A549 (cell line): Measurements from ENCODE around the gene TEPSIN.

Experiments used
- CEBPB ChIP-seq, 2 experiments: fragments of >200 bp in 1 of 2; sonication (Bioruptor Twin) in 1 of 2; formaldehyde crosslinking in 1 of 2; IDR thresholded peaks; 2 replicates each; pipeline ENCODE4 v1.6.1; 2012 to 2016
- CHD4 ChIP-seq: fragments of 200-600 bp; sonication (generic); IDR thresholded peaks from 2 replicates; pipeline ENCODE4 v1.6.1; 2016; ENCODE audit warnings: antibody characterized with exemption, mild to moderate bottlenecking, borderline replicate concordance
- EP300 ChIP-seq, 2 experiments: fragments of >200 bp; sonication (Bioruptor Twin); formaldehyde crosslinking; IDR thresholded peaks; 2 replicates in 1 of 2; 3 replicates in 1 of 2; pipeline ENCODE4 v1.6.1; 2016 to 2017
- HDAC2 ChIP-seq: fragments of 200-600 bp; sonication (generic); IDR thresholded peaks from 2 replicates; pipeline ENCODE4 v1.6.1; 2016
- JUN ChIP-seq, 2 experiments: fragments of >200 bp; sonication (Bioruptor Twin); formaldehyde crosslinking; IDR thresholded peaks; 2 replicates in 1 of 2; 3 replicates in 1 of 2; pipeline ENCODE4 v1.6.1; 2016 to 2017
- TF ChIP-seq, protein P1 (sequence below): fragments of >200 bp; sonication (Bioruptor Twin); formaldehyde crosslinking; IDR thresholded peaks from 3 replicates; pipeline ENCODE4 v1.5.1; 2016

DNA sequence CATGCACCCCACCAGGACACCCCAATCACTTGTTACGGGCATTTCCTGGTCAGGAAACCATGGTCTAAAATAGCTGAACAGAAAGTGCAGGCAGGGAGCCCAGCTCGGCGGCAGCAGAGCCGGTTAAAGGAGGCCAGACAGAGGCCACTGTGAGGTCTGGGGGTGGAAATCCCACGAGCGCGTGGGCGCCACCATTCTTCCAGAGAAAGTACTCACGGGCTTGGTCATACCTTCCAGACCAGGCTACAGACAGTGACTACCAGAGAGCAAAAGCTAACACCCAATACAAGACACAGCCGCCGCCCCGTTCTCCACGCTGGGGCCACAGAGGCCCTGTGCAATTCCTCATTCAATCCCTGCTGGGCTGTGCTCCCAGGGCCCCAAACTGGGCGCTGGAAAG is 28.0 kb downstream of the TEPSIN start:
- TF ChIP-seq, protein P1, sequence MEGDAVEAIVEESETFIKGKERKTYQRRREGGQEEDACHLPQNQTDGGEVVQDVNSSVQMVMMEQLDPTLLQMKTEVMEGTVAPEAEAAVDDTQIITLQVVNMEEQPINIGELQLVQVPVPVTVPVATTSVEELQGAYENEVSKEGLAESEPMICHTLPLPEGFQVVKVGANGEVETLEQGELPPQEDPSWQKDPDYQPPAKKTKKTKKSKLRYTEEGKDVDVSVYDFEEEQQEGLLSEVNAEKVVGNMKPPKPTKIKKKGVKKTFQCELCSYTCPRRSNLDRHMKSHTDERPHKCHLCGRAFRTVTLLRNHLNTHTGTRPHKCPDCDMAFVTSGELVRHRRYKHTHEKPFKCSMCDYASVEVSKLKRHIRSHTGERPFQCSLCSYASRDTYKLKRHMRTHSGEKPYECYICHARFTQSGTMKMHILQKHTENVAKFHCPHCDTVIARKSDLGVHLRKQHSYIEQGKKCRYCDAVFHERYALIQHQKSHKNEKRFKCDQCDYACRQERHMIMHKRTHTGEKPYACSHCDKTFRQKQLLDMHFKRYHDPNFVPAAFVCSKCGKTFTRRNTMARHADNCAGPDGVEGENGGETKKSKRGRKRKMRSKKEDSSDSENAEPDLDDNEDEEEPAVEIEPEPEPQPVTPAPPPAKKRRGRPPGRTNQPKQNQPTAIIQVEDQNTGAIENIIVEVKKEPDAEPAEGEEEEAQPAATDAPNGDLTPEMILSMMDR: no peak
- TF ChIP-seq JUN (IDR thresholded peaks at IDR 0.05) (no peak), CHD4 (no peak), CEBPB (IDR thresholded peaks at IDR 0.05) (no peak), HDAC2 (no peak), EP300 (IDR thresholded peaks at IDR 0.05) (no peak)
